Adrenal gland (tissue), 12 donors: ENCODE measurements around the gene ATAD1. TPM values are rescaled to one million over a fixed set of nuclear protein-coding genes. Genes with fewer than 3 reads are reported as not detected.

Experiments used
- DNase-seq, 7 donors: peaks; one replicate each; pipeline ENCODE4 v3.0.0-alpha.2; 2019 to 2020
- H3K27ac ChIP-seq, 5 donors: fragments of 200-600 bp; sonication (generic) in 4 of 5; 1 replicate in 3 of 5; 2 replicates in 2 of 5; pipeline versions ENCODE4 v1.5.1 to v1.8.0; 2016 to 2020; ENCODE audit warnings: mild to moderate bottlenecking in 1 of 5
- H3K27me3 ChIP-seq: fragments of 200-600 bp; 2 replicates; pipeline ENCODE4 v1.8.0; 2021
- H3K36me3 ChIP-seq, 2 donors: fragments of 200-600 bp; replicated peaks in 1 of 2; 1 replicate in 1 of 2; 2 replicates in 1 of 2; pipeline versions ENCODE4 v1.5.1 to v1.8.0; 2018 to 2022
- H3K4me1 ChIP-seq, 2 donors: fragments of 200-600 bp; replicated peaks in 1 of 2; 1 replicate in 1 of 2; 2 replicates in 1 of 2; pipeline versions ENCODE4 v1.5.1 to v1.8.0; 2018 to 2021
- H3K4me3 ChIP-seq, 4 donors: fragments of 200-600 bp; sonication (generic) in 3 of 4; one replicate each; pipeline ENCODE4 v1.5.1; 2016 to 2018
- H3K9me3 ChIP-seq, 3 donors: fragments of 200-600 bp; sonication (generic) in 1 of 3; replicated peaks in 1 of 3; 1 replicate in 2 of 3; 2 replicates in 1 of 3; pipeline versions ENCODE4 v1.5.1 to v1.8.0; 2016 to 2021
- POLR2A ChIP-seq, 2 donors: fragments of 450-650 bp; IDR thresholded peaks; one replicate each; pipeline ENCODE4 v1.6.1; 2017; ENCODE audit warnings: antibody characterized with exemption in 2 of 2, mild to moderate bottlenecking in 2 of 2, moderate library complexity in 1 of 2
- WGBS, 4 donors: extraction: QIAGEN DNeasy Blood & Tissue Kit in 2 of 4; methylation state at CpG; one replicate each; pipeline versions ENCODE4 v1.1.5 to v1.1.7; 2013 to 2017; 5-methylcytosine and 5-hydroxymethylcytosine counted together
- intact Hi-C, 2 donors: fragments of 100-400 bp; cut with DNase I; formaldehyde crosslinking; loops; one replicate each; pipeline versions ENCODE4 v1.14.1 to v1.15.0; 2022 to 2023
- polyA plus RNA-seq, 3 donors: library from polyadenylated mRNA; stranded (reverse); fragments of 200-250 nt in 2 of 3; fragments of 350-450 nt in 1 of 3; fragmentation: Illumina TruSeq in 1 of 3; extraction: RNeasy Lipid Tissue Mini Kit (QIAGEN cat#74804) in 1 of 3; gene quantifications; one replicate each; pipeline ENCODE4 v1.2.3, GENCODE V29; 2013 to 2014
- total RNA-seq, 9 donors: library from RNA; depleted of rRNA in 4 of 9; stranded (reverse); fragments of >200 nt in 4 of 9; fragments of 120-200 nt in 1 of 9; fragmentation: NEBNext Ultra II Directional in 1 of 9; extraction: Animal tissue kit (Norgen Biotek cat#: 25700) in 1 of 9; gene quantifications; one replicate each; pipeline versions ENCODE4 v1.1.0 to v1.2.4, GENCODE V29; 2013 to 2023
- TF ChIP-seq, protein P1 (sequence below), 6 experiments: fragments of 450-650 bp in 4 of 6; fragments of 200-600 bp in 2 of 6; sonication (generic) in 1 of 6; IDR thresholded peaks; 1 replicate in 5 of 6; 2 replicates in 1 of 6; pipeline versions ENCODE4 v1.5.1 to v1.8.0; 2016 to 2021; ENCODE audit warnings: antibody characterized with exemption in 6 of 6, mild to moderate bottlenecking in 2 of 6, moderate library complexity in 1 of 6
- donor health status: healthy with polysubstance abuse.
- donor health status: Bipolar disorder and iron deficiency.
- donor health status: DM: yes; HTN: yes; CAD: no.
- donor health status: DM: no; HTN: no; CAD: no.
- donor health status: DM: no; HTN: no; CAD: no.
- donor health status: DM: yes; HTN: yes; CAD: no.

The ATAD1 gene
- total and polyA plus RNA-seq, 12 donors = 8.5 to 119 (median 50.4) TPM

GRCh38 chr10:87763086-87763861, 54.8 kb downstream of the ATAD1 start:
- TF ChIP-seq, protein P1, sequence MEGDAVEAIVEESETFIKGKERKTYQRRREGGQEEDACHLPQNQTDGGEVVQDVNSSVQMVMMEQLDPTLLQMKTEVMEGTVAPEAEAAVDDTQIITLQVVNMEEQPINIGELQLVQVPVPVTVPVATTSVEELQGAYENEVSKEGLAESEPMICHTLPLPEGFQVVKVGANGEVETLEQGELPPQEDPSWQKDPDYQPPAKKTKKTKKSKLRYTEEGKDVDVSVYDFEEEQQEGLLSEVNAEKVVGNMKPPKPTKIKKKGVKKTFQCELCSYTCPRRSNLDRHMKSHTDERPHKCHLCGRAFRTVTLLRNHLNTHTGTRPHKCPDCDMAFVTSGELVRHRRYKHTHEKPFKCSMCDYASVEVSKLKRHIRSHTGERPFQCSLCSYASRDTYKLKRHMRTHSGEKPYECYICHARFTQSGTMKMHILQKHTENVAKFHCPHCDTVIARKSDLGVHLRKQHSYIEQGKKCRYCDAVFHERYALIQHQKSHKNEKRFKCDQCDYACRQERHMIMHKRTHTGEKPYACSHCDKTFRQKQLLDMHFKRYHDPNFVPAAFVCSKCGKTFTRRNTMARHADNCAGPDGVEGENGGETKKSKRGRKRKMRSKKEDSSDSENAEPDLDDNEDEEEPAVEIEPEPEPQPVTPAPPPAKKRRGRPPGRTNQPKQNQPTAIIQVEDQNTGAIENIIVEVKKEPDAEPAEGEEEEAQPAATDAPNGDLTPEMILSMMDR (IDR thresholded peaks at IDR 0.05) = no peak
- no peak for TF ChIP-seq POLR2A (IDR thresholded peaks at IDR 0.05)
- no peak for DNase-seq
- intact Hi-C loops = no loop called here
- WGBS, 4 donors = 81 to 89% (median 86%) methylated on average over 5 of the region's 5 CpGs
- no peak overlapping the region for H3K27ac ChIP-seq
- no peaks in the 10 kb centered on the region for H3K27me3 ChIP-seq
- no peak overlapping the region for H3K4me3 ChIP-seq
- peaks cover 0 to 4% of the 10 kb centered on the region in 2 donors for H3K36me3 ChIP-seq
- peaks cover 6 to 10% of the 10 kb centered on the region in 2 donors for H3K4me1 ChIP-seq
- no peaks in the 10 kb centered on the region for H3K9me3 ChIP-seq

DNA sequence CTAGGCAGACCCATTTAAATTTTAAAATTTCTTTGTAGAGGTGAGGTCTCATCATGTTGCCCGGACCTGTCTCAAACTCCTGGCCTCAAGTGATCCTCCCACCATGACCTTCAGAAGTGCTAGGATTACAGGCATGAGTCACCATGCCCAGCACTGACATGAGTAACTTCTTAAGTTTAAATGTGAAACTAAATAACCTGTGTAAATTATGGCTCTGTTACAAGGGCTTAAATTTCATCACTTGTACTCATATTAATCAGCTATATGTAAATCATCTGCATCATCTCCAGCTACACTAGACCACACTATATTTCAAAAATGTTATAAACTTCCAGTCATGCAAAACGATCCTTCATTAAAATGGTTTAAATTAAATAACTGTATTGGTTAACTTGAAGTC, 56.1 kb downstream of the ATAD1 start:
- peak in 6 of 7 donors; percentile 54 to 74 (median 70) for DNase-seq
- Histone ChIP-seq H3K4me1 (peaks cover 6 to 10% of the 10 kb centered on the region in 2 donors), H3K27ac (no peak overlapping the region), H3K36me3 (peaks cover 0 to 4% of the 10 kb centered on the region in 2 donors), H3K27me3 (no peaks in the 10 kb centered on the region), H3K4me3 (no peak overlapping the region), H3K9me3 (no peaks in the 10 kb centered on the region)
- TF ChIP-seq, protein P1 (IDR thresholded peaks at IDR 0.05) = no peak
- no peak for TF ChIP-seq POLR2A (IDR thresholded peaks at IDR 0.05)
- WGBS, 4 donors = 44 to 55% (median 53%) methylated on average over 2 of the region's 2 CpGs
- intact Hi-C loops = no loop called here

- intact Hi-C loops = no loop called here
- no peaks in the 10 kb centered on the region for H3K9me3 ChIP-seq
- H3K36me3 ChIP-seq = peaks cover 0 to 3% of the 10 kb centered on the region in 2 donors
- H3K27ac ChIP-seq = peak overlapping the region in 1 of 5 donors; percentile 11
- H3K4me1 ChIP-seq = peaks cover 6 to 10% of the 10 kb centered on the region in 2 donors
- no peak for TF ChIP-seq POLR2A (IDR thresholded peaks at IDR 0.05)
- TF ChIP-seq, protein P1 (IDR thresholded peaks at IDR 0.05) = no peak
- H3K27me3 ChIP-seq = no peaks in the 10 kb centered on the region
- no peak overlapping the region for H3K4me3 ChIP-seq
- WGBS, 4 donors = 77 to 91% (median 84%) methylated on average over 4 of the region's 4 CpGs
- DNase-seq = no peak
Measured at GRCh38 chr10:87761153-87761552, 56.9 kb downstream of the ATAD1 start.

GRCh38 chr10:87760195-87760905, 57.7 kb downstream of the ATAD1 start:
- no peaks in the 10 kb centered on the region for H3K9me3 ChIP-seq
- peak overlapping the region in 1 of 5 donors; percentile 15 for H3K27ac ChIP-seq
- H3K4me3 ChIP-seq = no peak overlapping the region
- peaks cover 6 to 10% of the 10 kb centered on the region in 2 donors for H3K4me1 ChIP-seq
- no peaks in the 10 kb centered on the region for H3K27me3 ChIP-seq
- WGBS, 4 donors = 73 to 83% (median 80%) methylated on average over 6 of the region's 6 CpGs
- no peak for DNase-seq
- no peaks in the 10 kb centered on the region for H3K36me3 ChIP-seq
- TF ChIP-seq, protein P1 (IDR thresholded peaks at IDR 0.05) = no peak
- TF ChIP-seq POLR2A (IDR thresholded peaks at IDR 0.05) = no peak
- intact Hi-C loops = no loop called here
